ENCODE measurements around the gene CNTF.
A peak's percentile ranks its signal among the peaks of the same experiment; 100 is the strongest.
"Not testable (repeated sequence)": the region's sequence is repeated elsewhere in the genome, so short reads cannot be mapped to it uniquely, and the experiment has no call there.

Gene CNTF, protein sequence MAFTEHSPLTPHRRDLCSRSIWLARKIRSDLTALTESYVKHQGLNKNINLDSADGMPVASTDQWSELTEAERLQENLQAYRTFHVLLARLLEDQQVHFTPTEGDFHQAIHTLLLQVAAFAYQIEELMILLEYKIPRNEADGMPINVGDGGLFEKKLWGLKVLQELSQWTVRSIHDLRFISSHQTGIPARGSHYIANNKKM

DNA sequence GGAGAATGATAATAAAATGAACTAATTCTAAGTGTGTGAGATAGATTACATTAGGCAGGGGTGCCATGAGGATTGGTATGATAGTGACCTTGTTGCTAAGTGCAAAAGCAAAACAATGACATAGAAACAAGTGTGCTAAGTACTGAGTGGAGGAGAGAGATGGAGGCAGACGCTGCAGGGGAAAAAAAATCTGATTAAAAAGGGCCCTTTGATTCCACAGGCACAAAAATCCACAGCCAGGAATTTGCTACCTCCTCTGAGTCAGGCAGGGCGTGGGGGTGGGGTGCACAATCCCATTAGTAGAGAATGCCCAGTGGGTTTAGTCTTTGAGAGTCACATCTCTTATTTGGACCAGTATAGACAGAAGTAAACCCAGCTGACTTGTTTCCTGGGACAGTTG, at the start of gene CNTF:
TSS of gene CNTF (plus strand) at position 322 of the 400 bp plus-strand sequence. CDS start 88 bp downstream, outside the sequence.
- TF ChIP-seq, protein P1, sequence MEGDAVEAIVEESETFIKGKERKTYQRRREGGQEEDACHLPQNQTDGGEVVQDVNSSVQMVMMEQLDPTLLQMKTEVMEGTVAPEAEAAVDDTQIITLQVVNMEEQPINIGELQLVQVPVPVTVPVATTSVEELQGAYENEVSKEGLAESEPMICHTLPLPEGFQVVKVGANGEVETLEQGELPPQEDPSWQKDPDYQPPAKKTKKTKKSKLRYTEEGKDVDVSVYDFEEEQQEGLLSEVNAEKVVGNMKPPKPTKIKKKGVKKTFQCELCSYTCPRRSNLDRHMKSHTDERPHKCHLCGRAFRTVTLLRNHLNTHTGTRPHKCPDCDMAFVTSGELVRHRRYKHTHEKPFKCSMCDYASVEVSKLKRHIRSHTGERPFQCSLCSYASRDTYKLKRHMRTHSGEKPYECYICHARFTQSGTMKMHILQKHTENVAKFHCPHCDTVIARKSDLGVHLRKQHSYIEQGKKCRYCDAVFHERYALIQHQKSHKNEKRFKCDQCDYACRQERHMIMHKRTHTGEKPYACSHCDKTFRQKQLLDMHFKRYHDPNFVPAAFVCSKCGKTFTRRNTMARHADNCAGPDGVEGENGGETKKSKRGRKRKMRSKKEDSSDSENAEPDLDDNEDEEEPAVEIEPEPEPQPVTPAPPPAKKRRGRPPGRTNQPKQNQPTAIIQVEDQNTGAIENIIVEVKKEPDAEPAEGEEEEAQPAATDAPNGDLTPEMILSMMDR (IDR thresholded peaks at IDR 0.05): no peak
- Histone ChIP-seq H3K4me1 (ENCODE audit: control insufficient read depth in 1 of 2, insufficient read depth in 1 of 2, low read depth in 1 of 2, low read length in 1 of 2) (no peaks in the 10 kb centered on the region), H3K4me3 (ENCODE audit: low read depth in 1 of 2, low read length in 1 of 2) (no peak within 1 kb of the TSS), H3K9me3 (no peaks in the 10 kb centered on the region), H3K36me3 (peaks cover 88% of the 10 kb centered on the region), H3K27me3 (no peaks in the 10 kb centered on the region), H3K27ac (no peak within 1 kb of the TSS)

DNA sequence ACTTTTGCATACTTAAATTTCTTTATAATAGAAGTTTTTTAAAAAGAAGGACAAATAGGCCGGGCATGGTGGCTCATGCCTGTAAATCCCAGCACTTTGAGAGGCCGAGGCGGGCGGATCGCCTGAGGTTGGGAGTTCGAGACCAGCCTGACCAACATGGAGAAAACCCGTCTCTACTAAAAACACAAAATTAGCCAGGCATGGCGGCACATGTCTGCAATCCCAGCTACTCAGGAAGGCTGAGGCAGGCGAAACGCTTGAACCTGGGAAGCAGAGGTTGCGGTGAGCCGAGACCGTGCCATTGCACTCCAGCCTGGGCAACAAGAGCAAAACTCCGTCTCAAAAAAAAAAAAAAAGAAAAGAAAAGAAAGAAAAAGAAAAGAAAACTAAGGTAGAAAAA, 49.6 kb upstream of the CNTF start:
- not testable (repeated sequence) for H3K27me3 ChIP-seq; H3K27ac ChIP-seq; H3K9me3 ChIP-seq; H3K4me3 ChIP-seq (ENCODE audit: low read depth in 1 of 2, low read length in 1 of 2)
- Histone ChIP-seq H3K36me3 (peaks cover 19% of the 10 kb centered on the region), H3K4me1 (ENCODE audit: control insufficient read depth in 1 of 2, insufficient read depth in 1 of 2, low read depth in 1 of 2, low read length in 1 of 2) (peaks cover 41 to 47% of the 10 kb centered on the region in 2 experiments)

DNA sequence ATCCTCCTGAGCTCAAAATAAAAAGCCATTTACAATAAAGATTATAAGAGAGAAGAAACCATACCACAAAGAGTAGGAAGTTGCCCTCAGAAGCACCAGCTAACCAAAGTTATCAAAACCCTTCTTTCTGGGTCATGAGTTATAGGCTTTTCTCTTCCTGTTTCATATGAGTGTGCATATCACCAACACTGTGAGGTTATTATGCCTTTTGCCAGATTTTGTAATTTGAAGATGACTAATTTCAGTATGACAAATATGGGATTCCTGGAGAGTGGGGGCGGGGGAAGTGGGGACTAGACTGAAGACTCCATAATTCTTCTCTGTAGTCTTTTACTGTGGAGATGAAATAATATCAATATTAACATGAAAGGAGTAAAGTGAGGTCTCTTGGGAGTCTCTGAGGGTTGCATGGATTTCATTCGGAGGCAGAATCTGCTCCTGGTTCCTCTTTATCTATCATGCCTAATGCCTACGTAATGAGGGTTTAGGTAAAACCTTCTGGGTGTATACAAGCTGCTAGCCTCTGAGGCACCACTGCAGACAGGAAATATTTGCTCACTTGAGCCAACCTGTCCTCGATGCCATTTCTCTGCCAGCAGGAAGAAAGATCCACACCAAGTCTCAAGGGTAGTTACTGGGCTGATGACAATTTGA, 48.9 kb upstream of the CNTF start:
- H3K4me1 ChIP-seq (ENCODE audit: control insufficient read depth in 1 of 2, insufficient read depth in 1 of 2, low read depth in 1 of 2, low read length in 1 of 2): peaks cover 41 to 45% of the 10 kb centered on the region in 2 experiments
- H3K4me3 ChIP-seq (ENCODE audit: low read depth in 1 of 2, low read length in 1 of 2): no peak overlapping the region

DNA sequence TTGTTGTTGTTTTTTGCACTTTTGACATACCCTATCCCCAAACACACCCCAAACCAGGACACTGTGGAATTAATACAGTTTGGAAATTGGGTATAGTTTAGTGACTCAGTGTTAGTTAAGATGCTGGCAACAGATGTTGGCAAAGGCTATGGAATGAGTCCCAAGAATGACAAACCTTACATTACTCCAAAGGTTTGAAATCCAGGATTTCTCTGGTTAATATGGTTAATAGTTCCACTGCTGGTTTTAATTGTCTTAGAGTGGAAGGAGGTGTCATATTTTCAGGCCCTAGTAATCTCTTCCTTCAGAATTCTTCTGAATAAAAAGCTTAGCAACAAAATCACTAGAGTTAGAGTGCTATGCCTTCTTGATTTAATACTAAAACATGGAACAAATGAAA, 47.6 kb upstream of the CNTF start:
- H3K36me3 ChIP-seq: peaks cover 2% of the 10 kb centered on the region
- H3K4me3 ChIP-seq (ENCODE audit: low read depth in 1 of 2, low read length in 1 of 2): peak overlapping the region; percentile 48 to 54
- peaks cover 44 to 50% of the 10 kb centered on the region in 2 experiments for H3K4me1 ChIP-seq (ENCODE audit: control insufficient read depth in 1 of 2, insufficient read depth in 1 of 2, low read depth in 1 of 2, low read length in 1 of 2)
- no peaks in the 10 kb centered on the region for H3K9me3 ChIP-seq
- H3K27ac ChIP-seq: peak overlapping the region; percentile 98
- TF ChIP-seq, protein P1 (IDR thresholded peaks at IDR 0.05): no peak
- H3K27me3 ChIP-seq: no peaks in the 10 kb centered on the region

More for the DNA sequence above, 48.9 kb upstream of the CNTF start:
- TF ChIP-seq, protein P1 (IDR thresholded peaks at IDR 0.05): no peak
- Histone ChIP-seq H3K27ac (peak overlapping the region; percentile 98), H3K9me3 (no peaks in the 10 kb centered on the region), H3K36me3 (peaks cover 14% of the 10 kb centered on the region), H3K27me3 (no peaks in the 10 kb centered on the region)

DNA sequence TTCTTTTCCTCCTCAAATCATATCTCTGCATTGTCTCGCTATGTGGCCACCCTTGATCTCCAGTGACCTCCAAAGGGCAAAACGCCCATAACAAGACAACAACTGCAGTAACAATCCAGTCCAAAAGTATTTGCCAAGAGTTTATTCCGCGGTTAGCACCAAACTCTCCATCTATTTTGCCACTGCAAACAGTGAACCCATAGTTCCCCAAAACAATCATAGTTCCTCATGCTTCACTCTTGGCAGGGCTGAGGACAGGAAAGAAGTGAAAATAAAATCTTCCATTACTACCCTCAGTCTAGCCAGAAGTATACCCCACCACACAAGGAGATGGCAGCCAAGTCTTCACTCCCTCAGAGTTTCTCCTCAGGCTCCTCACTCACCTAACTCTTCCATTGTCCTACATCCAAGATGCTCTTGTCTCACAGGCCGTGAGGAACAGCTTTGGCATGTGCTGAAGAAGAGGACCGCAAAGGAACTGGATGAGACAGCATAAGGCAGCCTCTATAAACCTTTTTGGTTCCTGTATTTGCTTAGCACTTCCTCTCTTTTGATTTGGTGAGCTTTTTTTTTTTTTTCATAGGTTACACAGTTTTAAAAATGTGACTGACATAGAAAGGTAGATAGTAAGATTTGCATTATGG, 47.0 kb upstream of the CNTF start, which contains the start of gene LPXN:
TSS of gene LPXN (minus strand) at position 480 of the 644 bp plus-strand sequence. CDS start at position 396, 84 bp downstream.
- peak within 1 kb of the TSS; percentile 98 for H3K27ac ChIP-seq
- no peaks in the 10 kb centered on the region for H3K9me3 ChIP-seq
- H3K4me1 ChIP-seq (ENCODE audit: control insufficient read depth in 1 of 2, insufficient read depth in 1 of 2, low read depth in 1 of 2, low read length in 1 of 2): peaks cover 50 to 56% of the 10 kb centered on the region in 2 experiments
- no peaks in the 10 kb centered on the region for H3K27me3 ChIP-seq
- H3K36me3 ChIP-seq: no peaks in the 10 kb centered on the region
- peak within 1 kb of the TSS; percentile 48 to 54 for H3K4me3 ChIP-seq (ENCODE audit: low read depth in 1 of 2, low read length in 1 of 2)
- TF ChIP-seq, protein P1 (IDR thresholded peaks at IDR 0.05): no peak
